K562 treated with DMSO at 1 percent for 12 hours (cell line): ENCODE measurements around the gene KRTAP13-3. TPM values are rescaled to one million over a fixed set of nuclear protein-coding genes. Genes with fewer than 3 reads are reported as not detected.

Source experiments
- total RNA-seq: library from RNA; unstranded; fragments of 300-600 nt; gene quantifications from 2 replicates; pipeline ENCODE4 v1.2.3, GENCODE V29; 2022; ENCODE audit not compliant: insufficient read depth

The KRTAP13-3 gene, protein sequence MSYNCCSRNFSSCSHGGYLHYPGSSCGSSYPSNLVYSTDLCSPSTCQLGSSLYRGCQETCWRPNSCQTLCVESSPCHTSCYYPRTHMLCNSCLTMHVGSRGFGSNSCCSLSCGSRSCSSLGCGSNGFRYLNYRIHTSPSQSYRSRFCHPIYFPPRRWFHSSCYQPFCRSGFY
- total RNA-seq: not detected in 2 replicates

GRCh38 chr21:30425826-30426225, at the start of gene KRTAP13-3:
TSS of gene KRTAP13-3 (minus strand) at chr21:30425926. CDS start at chr21:30425912, 14 bp downstream.

GRCh38 chr21:30439975-30440374, 14.2 kb upstream of the KRTAP13-3 start, which contains the start of gene KRTAP15-1:
TSS of gene KRTAP15-1 (plus strand) at chr21:30440275. CDS start at chr21:30440328, 53 bp downstream.

DNA sequence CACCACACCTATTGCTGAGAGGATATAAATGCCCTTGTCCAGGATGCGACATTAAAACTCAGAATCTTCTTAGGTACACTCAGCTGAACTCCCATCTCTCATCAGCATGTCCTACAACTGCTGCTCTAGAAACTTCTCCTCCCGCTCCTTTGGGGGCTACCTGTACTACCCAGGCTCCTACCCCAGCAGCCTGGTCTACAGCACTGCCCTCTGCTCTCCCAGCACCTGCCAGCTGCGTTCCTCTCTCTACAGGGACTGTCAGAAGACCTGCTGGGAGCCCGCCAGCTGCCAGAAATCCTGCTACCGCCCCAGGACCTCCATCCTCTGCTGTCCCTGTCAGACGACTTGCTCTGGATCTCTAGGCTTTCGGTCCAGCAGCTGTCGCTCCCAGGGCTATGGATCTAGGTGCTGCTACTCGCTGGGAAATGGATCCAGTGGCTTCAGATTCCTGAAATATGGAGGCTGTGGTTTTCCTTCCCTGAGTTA, 4.5 kb upstream of the KRTAP13-3 start, which contains the start of gene KRTAP13-4:
Gene KRTAP13-4 (plus strand): TSS at position 51 of the 486 bp plus-strand sequence. CDS start 56 bp downstream, at position 107.

DNA sequence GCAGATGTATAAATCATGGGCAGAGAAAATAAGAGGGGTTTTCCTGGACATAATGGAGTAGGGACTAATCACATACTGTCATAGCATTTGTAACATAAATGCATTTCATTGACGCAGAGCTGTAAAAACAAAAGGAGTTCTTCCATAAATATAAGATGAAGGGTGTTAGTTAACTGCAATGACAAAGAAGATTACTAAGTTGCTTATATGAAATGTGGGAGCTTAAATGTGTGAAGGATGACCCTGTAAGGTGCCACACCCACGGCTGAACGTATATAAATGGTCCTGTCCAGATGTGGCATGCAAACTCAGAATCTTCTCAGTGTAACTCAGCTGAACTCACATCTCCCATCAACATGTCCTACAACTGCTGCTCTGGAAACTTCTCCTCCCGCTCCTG, 30.0 kb downstream of the KRTAP13-3 start, which contains the start of gene KRTAP13-1:
Gene KRTAP13-1 (plus strand): TSS at position 301 of the 400 bp plus-strand sequence. CDS start 56 bp downstream, at position 357.

Other genes with a start within 250 kb of the KRTAP13-3 start
- not detected in 2 replicates for gene CLDN8, start 209.8 kb downstream of the KRTAP13-3 start, total RNA-seq
- gene KRTAP24-1, start 143.0 kb downstream of the KRTAP13-3 start, total RNA-seq: not detected in 2 replicates
- not detected in 2 replicates for gene KRTAP25-1, start 136.4 kb downstream of the KRTAP13-3 start, total RNA-seq
- gene KRTAP26-1, start 105.6 kb downstream of the KRTAP13-3 start, total RNA-seq: not detected in 2 replicates
- gene KRTAP27-1, start 88.2 kb downstream of the KRTAP13-3 start, total RNA-seq: not detected in 2 replicates
- gene KRTAP23-1, start 77.3 kb downstream of the KRTAP13-3 start, total RNA-seq: not detected in 2 replicates
- gene KRTAP13-2, start 53.7 kb downstream of the KRTAP13-3 start, total RNA-seq: not detected in 2 replicates
- gene KRTAP13-1, start 29.9 kb downstream of the KRTAP13-3 start, total RNA-seq: not detected in 2 replicates
- gene KRTAP13-4, start 4.3 kb upstream of the KRTAP13-3 start, total RNA-seq: not detected in 2 replicates
- gene KRTAP15-1, start 14.3 kb upstream of the KRTAP13-3 start, total RNA-seq: not detected in 2 replicates
- gene KRTAP19-1, start 54.4 kb upstream of the KRTAP13-3 start, total RNA-seq: not detected in 2 replicates
- not detected in 2 replicates for gene KRTAP19-2, start 61.5 kb upstream of the KRTAP13-3 start, total RNA-seq
- gene KRTAP19-3, start 66.1 kb upstream of the KRTAP13-3 start, total RNA-seq: not detected in 2 replicates
- gene KRTAP19-4, start 71.2 kb upstream of the KRTAP13-3 start, total RNA-seq: not detected in 2 replicates
- not detected in 2 replicates for gene KRTAP19-5, start 76.2 kb upstream of the KRTAP13-3 start, total RNA-seq
- not detected in 2 replicates for gene KRTAP19-6, start 115.9 kb upstream of the KRTAP13-3 start, total RNA-seq
- gene KRTAP19-7, start 135.4 kb upstream of the KRTAP13-3 start, total RNA-seq: not detected in 2 replicates
- not detected in 2 replicates for gene KRTAP22-2, start 164.5 kb upstream of the KRTAP13-3 start, total RNA-seq
- not detected in 2 replicates for gene KRTAP6-3, start 166.5 kb upstream of the KRTAP13-3 start, total RNA-seq
- gene KRTAP6-2, start 173.0 kb upstream of the KRTAP13-3 start, total RNA-seq: not detected in 2 replicates
- gene KRTAP22-1, start 175.2 kb upstream of the KRTAP13-3 start, total RNA-seq: not detected in 2 replicates
- not detected in 2 replicates for gene KRTAP6-1, start 188.0 kb upstream of the KRTAP13-3 start, total RNA-seq
- gene KRTAP20-1, start 190.5 kb upstream of the KRTAP13-3 start, total RNA-seq: not detected in 2 replicates
- gene KRTAP20-4, start 194.7 kb upstream of the KRTAP13-3 start, total RNA-seq: not detected in 2 replicates
- not detected in 2 replicates for gene KRTAP20-2, start 209.3 kb upstream of the KRTAP13-3 start, total RNA-seq
- gene KRTAP20-3, start 216.9 kb upstream of the KRTAP13-3 start, total RNA-seq: not detected in 2 replicates